Panc1 (cell line): ENCODE data around the gene DHH. TPM values are rescaled to one million over a fixed set of nuclear protein-coding genes. Genes with fewer than 3 reads are reported as not detected.

ENCODE experiments used
- ATAC-seq: fragments of 200-7000 bp; cut with Tn5 transposase; 2 replicates; pipeline ENCODE4 v1.9.1; 2020; ENCODE audit warnings: mild to moderate bottlenecking, moderate library complexity
- BruUV-seq: library from RNA; stranded (reverse); fragments of 400-500 nt; replicated peaks from 2 replicates; lab custom pipeline; 2021; lab: Mats Ljungman, UMichigan
- CTCF ChIA-PET: fragments of 300-600 bp; sonication (Branson Sonifier 250); formaldehyde crosslinking; loops from one replicate; lab custom pipeline; 2022; ENCODE audit warnings: antibody characterized with exemption; lab: Charles Lee
- POLR2A ChIA-PET: fragments of 300-600 bp; sonication (Branson Sonifier 250); formaldehyde crosslinking; loops from one replicate; lab custom pipeline; 2022; ENCODE audit warnings: antibody characterized with exemption; lab: Charles Lee
- DNase-seq: peaks from one replicate; pipeline ENCODE4 v3.0.0-alpha.2; 2010; ENCODE audit warnings: low read depth, low spot score
- H3K27ac ChIP-seq: 2 replicates; pipeline ENCODE4 v1.5.1; 2011; ENCODE audit warnings: mild to moderate bottlenecking, low read length, inconsistent platforms
- H3K27me3 ChIP-seq: fragments of 200-500 bp; sonication (Bioruptor generic); 2 replicates; pipeline ENCODE4 v1.6.0; 2014; ENCODE audit warnings: low read length, inconsistent platforms; ENCODE audit not compliant: control insufficient read depth, insufficient read depth
- H3K36me3 ChIP-seq: fragments of 200-500 bp; sonication (Bioruptor generic); 2 replicates; pipeline ENCODE4 v1.5.1; 2014; ENCODE audit warnings: inconsistent platforms, mild to moderate bottlenecking, low read length, moderate library complexity; ENCODE audit not compliant: control insufficient read depth, insufficient read depth
- H3K4me1 ChIP-seq: 2 replicates; pipeline ENCODE4 v1.5.1; 2011; ENCODE audit warnings: inconsistent platforms, mild to moderate bottlenecking, low read length, moderate library complexity; ENCODE audit not compliant: control insufficient read depth, insufficient read depth
- H3K4me3 ChIP-seq, 2 experiments: 2 replicates each; pipeline ENCODE4 v1.5.1; 2011 to 2012; ENCODE audit warnings: low read depth in 2 of 2, low read length in 2 of 2, mild to moderate bottlenecking in 2 of 2, inconsistent platforms in 1 of 2, moderate library complexity in 1 of 2
- H3K9me3 ChIP-seq: fragments of 200-500 bp; sonication (Bioruptor generic); 2 replicates; pipeline ENCODE4 v1.5.1; 2014; ENCODE audit warnings: low read depth, mild to moderate bottlenecking, inconsistent platforms, low read length, moderate library complexity; ENCODE audit not compliant: control insufficient read depth, insufficient read depth
- CTCF ChIP-seq: fragments of 450-650 bp; IDR thresholded peaks from 2 replicates; pipeline ENCODE4 v1.5.1; 2017; ENCODE audit warnings: mild to moderate bottlenecking
- POLR2AphosphoS5 ChIP-seq: IDR thresholded peaks from 2 replicates; pipeline ENCODE4 v1.6.1; 2012; ENCODE audit warnings: mild to moderate bottlenecking, low read depth, low read length, moderate library complexity
- REST ChIP-seq, 2 experiments: IDR thresholded peaks; 2 replicates each; pipeline ENCODE4 v1.6.1; 2011 to 2012; ENCODE audit warnings: low read depth in 2 of 2, control low read depth in 1 of 2, low read length in 1 of 2, mild to moderate bottlenecking in 1 of 2, moderate library complexity in 1 of 2; ENCODE audit not compliant: insufficient read depth in 1 of 2
- SIN3A ChIP-seq: IDR thresholded peaks from 2 replicates; pipeline ENCODE4 v1.6.1; 2012; ENCODE audit warnings: low read depth, mild to moderate bottlenecking, low read length, moderate library complexity, borderline replicate concordance; ENCODE audit not compliant: insufficient read depth
- TCF7L2 ChIP-seq: IDR thresholded peaks from 2 replicates; pipeline ENCODE4 v1.6.1; 2011; ENCODE audit warnings: mild to moderate bottlenecking, low read depth, low read length, inconsistent platforms
- in situ Hi-C: cut with HindIII; loops from 2 replicates; pipeline ENCODE4 v1.10.0; 2016; ENCODE audit warnings: low sequenced_read_pairs, low pct_unique_long_range_greater_than_20kb
- intact Hi-C: fragments of 100-400 bp; cut with micrococcal nuclease; formaldehyde crosslinking; loops from one replicate; pipeline ENCODE4 v1.10.0; 2022; ENCODE audit not compliant: unreplicated experiment
- total RNA-seq: library from RNA; stranded (reverse); gene quantifications from one replicate; pipeline ENCODE4 v1.2.1, GENCODE V29; 2021; ENCODE audit not compliant: unreplicated experiment

DHH gene
- total RNA-seq, 1 experiment from 2014 or later, result 1.9 TPM

- intact Hi-C loops (no loop called here), in situ Hi-C loops (no loop called here)
- DNase-seq (no peak), ATAC-seq (no peak)
- no TSS peak for BruUV-seq
- ChIA-PET POLR2A (interaction anchor here (0.7 kb wide), 1 partner anchor 9 kb away, joined by 8 read pairs; no protein-coding TSS in a partner anchor), CTCF (no interaction called here)
- Histone ChIP-seq H3K36me3 (peaks cover 2% of the 10 kb centered on the region; the same call in 1 of the 2 replicates), H3K4me1 (peaks cover 10% of the 10 kb centered on the region), H3K27ac (no peak overlapping the region), H3K4me3 (no peak overlapping the region), H3K9me3 (no peaks in the 10 kb centered on the region), H3K27me3 (no peaks in the 10 kb centered on the region)
- TF ChIP-seq SIN3A, result no peak
- no peak for TF ChIP-seq CTCF
- 0 out of 4 replicates have a peak, but pooled peaks of 1 of the 2 experiments have one; percentile 16 for TF ChIP-seq REST (IDR thresholded peaks at IDR 0.05; ENCODE audit: insufficient read depth in 1 of 2, low read depth in 2 of 2, low read length in 1 of 2)
These were observed 10.2 kb upstream of the DHH start for GRCh38 chr12:49104822-49105221.

- CTCF ChIA-PET, result interaction anchor here (0.9 to 3.7 kb wide), 2 partner anchors 37 to 157 kb away, joined by 5 to 22 read pairs; no protein-coding TSS in a partner anchor
- POLR2A ChIA-PET, result interaction anchor here (0.7 kb wide), 1 partner anchor 36 kb away, joined by 3 read pairs; no protein-coding TSS in a partner anchor
These were observed 5.8 kb upstream of the DHH start for GRCh38 chr12:49100380-49100779.

More at GRCh38 chr12:49100380-49100779, 5.8 kb upstream of the DHH start:
- no peak for ATAC-seq
- Histone ChIP-seq H3K4me1 (no peaks in the 10 kb centered on the region), H3K9me3 (no peaks in the 10 kb centered on the region), H3K36me3 (peaks cover 2% of the 10 kb centered on the region; the same call in 1 of the 2 replicates), H3K27ac (no peak overlapping the region), H3K4me3 (no peak overlapping the region), H3K27me3 (no peaks in the 10 kb centered on the region)
- TF ChIP-seq TCF7L2 (no peak), REST (IDR thresholded peaks at IDR 0.05; ENCODE audit: insufficient read depth in 1 of 2, low read depth in 2 of 2, low read length in 1 of 2) (no peak), SIN3A (no peak), CTCF (no peak), POLR2AphosphoS5 (no peak)
- DNase-seq, result no peak
- in situ Hi-C loops (no loop called here), intact Hi-C loops (no loop called here)
- BruUV-seq, result no TSS peak
